Measurements from ENCODE around the gene MAGI2. TPM values are rescaled to one million over a fixed set of nuclear protein-coding genes. Genes with fewer than 3 reads are reported as not detected.
"Not testable (repeated sequence)": the region's sequence is repeated elsewhere in the genome, so short reads cannot be mapped to it uniquely, and the experiment has no call there.

MAGI2 gene
- total RNA-seq, 2 experiments from 2014 or later, result 0.14 to 0.19 TPM

GRCh38 chr7:78306634-78307033, 1146.8 kb downstream of the MAGI2 start:
- Mint-ChIP-seq H3K4me3 (no peak overlapping the region), H3K27me3 (no peaks in the 10 kb centered on the region), H3K36me3 (no peaks in the 10 kb centered on the region), H3K9me3 (no peaks in the 10 kb centered on the region), H3K27ac (no peak overlapping the region), H3K4me1 (no peaks in the 10 kb centered on the region)
- DNase-seq (no peak), ATAC-seq (ENCODE audit: low read depth) (no peak)
- POLR2A ChIA-PET, result no interaction called here

GRCh38 chr7:78301407-78301806, 1152.1 kb downstream of the MAGI2 start:
- Mint-ChIP-seq H3K27ac (no peak overlapping the region), H3K36me3 (no peaks in the 10 kb centered on the region), H3K27me3 (no peaks in the 10 kb centered on the region), H3K9me3 (peaks cover 3% of the 10 kb centered on the region), H3K4me1 (no peaks in the 10 kb centered on the region), H3K4me3 (no peak overlapping the region)
- ATAC-seq (ENCODE audit: low read depth), result no peak
- POLR2A ChIA-PET, result no interaction called here
- DNase-seq, result no peak

GRCh38 chr7:78299088-78299487, 1154.4 kb downstream of the MAGI2 start:
- no peaks in the 10 kb centered on the region for H3K27me3 Mint-ChIP-seq
- ATAC-seq (ENCODE audit: low read depth) (no peak), DNase-seq (no peak)
- no peaks in the 10 kb centered on the region for H3K36me3 Mint-ChIP-seq
- H3K27ac Mint-ChIP-seq, result no peak overlapping the region
- H3K4me3 Mint-ChIP-seq, result no peak overlapping the region
- POLR2A ChIA-PET, result no interaction called here
- no peaks in the 10 kb centered on the region for H3K4me1 Mint-ChIP-seq
- H3K9me3 Mint-ChIP-seq, result peaks cover 3% of the 10 kb centered on the region

GRCh38 chr7:78296644-78297371, 1156.7 kb downstream of the MAGI2 start:
- H3K36me3 Mint-ChIP-seq, result no peaks in the 10 kb centered on the region
- DNase-seq (no peak), ATAC-seq (ENCODE audit: low read depth) (no peak)
- POLR2A ChIA-PET, result no interaction called here
- H3K4me3 Mint-ChIP-seq, result no peak overlapping the region
- H3K4me1 Mint-ChIP-seq, result no peaks in the 10 kb centered on the region
- H3K27me3 Mint-ChIP-seq, result no peaks in the 10 kb centered on the region
- no peak overlapping the region for H3K27ac Mint-ChIP-seq
- peaks cover 3% of the 10 kb centered on the region for H3K9me3 Mint-ChIP-seq

- POLR2A ChIA-PET, result no interaction called here
- no peaks in the 10 kb centered on the region for H3K27me3 Mint-ChIP-seq
- DNase-seq (no peak), ATAC-seq (ENCODE audit: low read depth) (no peak)
- no peak overlapping the region for H3K27ac Mint-ChIP-seq
- no peaks in the 10 kb centered on the region for H3K4me1 Mint-ChIP-seq
- peaks cover 3% of the 10 kb centered on the region for H3K9me3 Mint-ChIP-seq
- H3K36me3 Mint-ChIP-seq, result no peaks in the 10 kb centered on the region
- no peak overlapping the region for H3K4me3 Mint-ChIP-seq
These were observed 1157.3 kb downstream of the MAGI2 start for GRCh38 chr7:78296046-78296597.

GRCh38 chr7:78289471-78289870, 1164.0 kb downstream of the MAGI2 start:
- DNase-seq; H3K27me3 Mint-ChIP-seq; H3K4me1 Mint-ChIP-seq; H3K4me3 Mint-ChIP-seq; H3K27ac Mint-ChIP-seq; POLR2A ChIA-PET; ATAC-seq (ENCODE audit: low read depth); H3K9me3 Mint-ChIP-seq; H3K36me3 Mint-ChIP-seq: not testable (repeated sequence)

GRCh38 chr7:78284945-78285344, 1168.5 kb downstream of the MAGI2 start:
- Mint-ChIP-seq H3K27me3 (no peaks in the 10 kb centered on the region), H3K9me3 (peaks cover 2% of the 10 kb centered on the region), H3K4me3 (no peak overlapping the region), H3K36me3 (no peaks in the 10 kb centered on the region), H3K4me1 (no peaks in the 10 kb centered on the region), H3K27ac (no peak overlapping the region)
- ATAC-seq (ENCODE audit: low read depth) (no peak), DNase-seq (no peak)
- POLR2A ChIA-PET, result no interaction called here

GRCh38 chr7:78280276-78280675, 1173.2 kb downstream of the MAGI2 start:
- ATAC-seq (ENCODE audit: low read depth) (no peak), DNase-seq (no peak)
- no peaks in the 10 kb centered on the region for H3K4me1 Mint-ChIP-seq
- H3K9me3 Mint-ChIP-seq, result no peaks in the 10 kb centered on the region
- POLR2A ChIA-PET, result no interaction called here
- no peak overlapping the region for H3K27ac Mint-ChIP-seq
- H3K36me3 Mint-ChIP-seq, result no peaks in the 10 kb centered on the region
- no peaks in the 10 kb centered on the region for H3K27me3 Mint-ChIP-seq
- H3K4me3 Mint-ChIP-seq, result no peak overlapping the region

- Mint-ChIP-seq H3K36me3 (no peaks in the 10 kb centered on the region), H3K27me3 (no peaks in the 10 kb centered on the region), H3K27ac (no peak overlapping the region), H3K4me1 (no peaks in the 10 kb centered on the region), H3K4me3 (no peak overlapping the region), H3K9me3 (no peaks in the 10 kb centered on the region)
- ATAC-seq (ENCODE audit: low read depth), result no peak
- POLR2A ChIA-PET, result no interaction called here
- no peak for DNase-seq
These were observed 1174.0 kb downstream of the MAGI2 start for GRCh38 chr7:78279457-78279856.

- no peaks in the 10 kb centered on the region for H3K4me1 Mint-ChIP-seq
- no peak overlapping the region for H3K27ac Mint-ChIP-seq
- no peaks in the 10 kb centered on the region for H3K27me3 Mint-ChIP-seq
- DNase-seq (no peak), ATAC-seq (ENCODE audit: low read depth) (no peak)
- H3K4me3 Mint-ChIP-seq, result no peak overlapping the region
- no peaks in the 10 kb centered on the region for H3K9me3 Mint-ChIP-seq
- no peaks in the 10 kb centered on the region for H3K36me3 Mint-ChIP-seq
- POLR2A ChIA-PET, result no interaction called here
These were observed 1174.4 kb downstream of the MAGI2 start for GRCh38 chr7:78279032-78279431.

- ATAC-seq (ENCODE audit: low read depth) (no peak), DNase-seq (no peak)
- Mint-ChIP-seq H3K36me3 (no peaks in the 10 kb centered on the region), H3K4me1 (no peaks in the 10 kb centered on the region), H3K4me3 (no peak overlapping the region), H3K27me3 (no peaks in the 10 kb centered on the region), H3K27ac (no peak overlapping the region), H3K9me3 (peaks cover under 1% of the 10 kb centered on the region)
- POLR2A ChIA-PET, result no interaction called here
These were observed 1186.3 kb downstream of the MAGI2 start for GRCh38 chr7:78267141-78267540.

GRCh38 chr7:78265486-78265885, 1188.0 kb downstream of the MAGI2 start:
- H3K4me1 Mint-ChIP-seq, result no peaks in the 10 kb centered on the region
- H3K36me3 Mint-ChIP-seq, result no peaks in the 10 kb centered on the region
- H3K27ac Mint-ChIP-seq, result no peak overlapping the region
- H3K4me3 Mint-ChIP-seq, result no peak overlapping the region
- POLR2A ChIA-PET, result no interaction called here
- no peaks in the 10 kb centered on the region for H3K27me3 Mint-ChIP-seq
- no peak for ATAC-seq (ENCODE audit: low read depth)
- H3K9me3 Mint-ChIP-seq, result no peaks in the 10 kb centered on the region
- DNase-seq, result no peak

GRCh38 chr7:78265071-78265470, 1188.4 kb downstream of the MAGI2 start:
- Mint-ChIP-seq H3K36me3 (no peaks in the 10 kb centered on the region), H3K4me1 (no peaks in the 10 kb centered on the region), H3K27ac (no peak overlapping the region)

GRCh38 chr7:78264105-78264504, 1189.4 kb downstream of the MAGI2 start:
- no peaks in the 10 kb centered on the region for H3K4me1 Mint-ChIP-seq

More at GRCh38 chr7:78265071-78265470, 1188.4 kb downstream of the MAGI2 start:
- ATAC-seq (ENCODE audit: low read depth) (no peak), DNase-seq (no peak)
- Mint-ChIP-seq H3K9me3 (no peaks in the 10 kb centered on the region), H3K4me3 (no peak overlapping the region), H3K27me3 (no peaks in the 10 kb centered on the region)
- POLR2A ChIA-PET, result no interaction called here

More at GRCh38 chr7:78264105-78264504, 1189.4 kb downstream of the MAGI2 start:
- ATAC-seq (ENCODE audit: low read depth), result no peak
- Mint-ChIP-seq H3K4me3 (no peak overlapping the region), H3K9me3 (no peaks in the 10 kb centered on the region), H3K27me3 (no peaks in the 10 kb centered on the region), H3K27ac (no peak overlapping the region), H3K36me3 (no peaks in the 10 kb centered on the region)
- DNase-seq, result no peak
- POLR2A ChIA-PET, result no interaction called here

Data from activated naive CD8-positive, alpha-beta T cell treated with anti-CD3 and anti-CD28 coated beads, Interleukin-2, amount 10 ng/mL, durations not matched to agents 7 days and 5 days (primary cell).